Ovary (tissue), 3 donors: ENCODE data around the gene SYNDIG1.

Source experiments
- CTCF ChIP-seq, 3 donors: fragments of 450-650 bp in 2 of 3; fragments of 200-600 bp in 1 of 3; IDR thresholded peaks; one replicate each; pipeline versions ENCODE4 v1.5.1 to v1.8.0; 2016 to 2022; ENCODE audit warnings: antibody characterized with exemption in 3 of 3, mild to moderate bottlenecking in 1 of 3
- EP300 ChIP-seq: sonication (generic); formaldehyde crosslinking; IDR thresholded peaks from one replicate; pipeline ENCODE4 v1.6.1; 2017; ENCODE audit warnings: antibody characterized with exemption
- donor health status: DM: no; HTN: no; CAD: no.

- TF ChIP-seq CTCF (IDR thresholded peaks at IDR 0.05), result no peak
- no peak for TF ChIP-seq EP300
Observed at GRCh38 chr20:24588047-24588635, 118.7 kb downstream of the SYNDIG1 start.
